NCI-H2227 (cell line): ENCODE data around the gene CCDC57.

Experiments used
- DNase-seq: peaks from one replicate; lab custom pipeline; 2025; ENCODE audit not compliant: unreplicated experiment; lab: John Stamatoyannopoulos, UW

CCDC57 gene

GRCh38 chr17:82112181-82112913 lies 100.3 kb downstream of the CCDC57 start:
- no peak for DNase-seq

- no peak for DNase-seq
Observed at GRCh38 chr17:82110298-82110697, 102.3 kb downstream of the CCDC57 start.

GRCh38 chr17:82108961-82109475 lies 103.6 kb downstream of the CCDC57 start:
- DNase-seq = no peak

GRCh38 chr17:82108496-82108945 lies 104.1 kb downstream of the CCDC57 start:
- no peak for DNase-seq

GRCh38 chr17:82108038-82108437 lies 104.6 kb downstream of the CCDC57 start:
- DNase-seq = no peak

- DNase-seq = no peak
Observed at GRCh38 chr17:82107341-82107860, 105.2 kb downstream of the CCDC57 start.

GRCh38 chr17:82106688-82107305 lies 105.8 kb downstream of the CCDC57 start:
- no peak for DNase-seq

- peak; percentile 53 for DNase-seq
Observed at GRCh38 chr17:82105882-82106687, 106.6 kb downstream of the CCDC57 start.

GRCh38 chr17:82105417-82105881 lies 107.2 kb downstream of the CCDC57 start:
- DNase-seq = no peak

- no peak for DNase-seq
Observed at GRCh38 chr17:82104797-82105416, 107.7 kb downstream of the CCDC57 start.

- DNase-seq = no peak
Observed at GRCh38 chr17:82103553-82104451, 108.8 kb downstream of the CCDC57 start.

GRCh38 chr17:82101767-82102679 lies 110.6 kb downstream of the CCDC57 start:
- no peak for DNase-seq

- DNase-seq = no peak
Observed at GRCh38 chr17:82101301-82101715, 111.3 kb downstream of the CCDC57 start.

GRCh38 chr17:82100502-82101298 lies 111.9 kb downstream of the CCDC57 start:
- DNase-seq = no peak

- DNase-seq = peak; percentile 57
Observed at GRCh38 chr17:82098939-82099763, 113.5 kb downstream of the CCDC57 start.

- DNase-seq = peak; percentile 98
Observed at GRCh38 chr17:82098169-82098938, 114.3 kb downstream of the CCDC57 start, which contains the start of gene FASN. FASN (minus strand) TSS chr17:82098236; CDS start chr17:82096445, 1,791 bp downstream.
